GM18951 (cell line): Measurements from ENCODE around the gene PFKFB2.

ENCODE experiments used
- POLR2A ChIP-seq: IDR thresholded peaks from 4 replicates; pipeline ENCODE4 v1.6.1; 2011; ENCODE audit warnings: mild to moderate bottlenecking; ENCODE audit not compliant: insufficient read length, insufficient read depth; ENCODE audit errors: extremely low read depth
- in situ Hi-C: fragments of 300-500 bp; cut with MboI; formaldehyde crosslinking; loops from one replicate; pipeline ENCODE4 v1.12.0; 2022; ENCODE audit warnings: low sequenced_read_pairs, mixed read lengths, inconsistent platforms; ENCODE audit not compliant: unreplicated experiment

The PFKFB2 gene

DNA sequence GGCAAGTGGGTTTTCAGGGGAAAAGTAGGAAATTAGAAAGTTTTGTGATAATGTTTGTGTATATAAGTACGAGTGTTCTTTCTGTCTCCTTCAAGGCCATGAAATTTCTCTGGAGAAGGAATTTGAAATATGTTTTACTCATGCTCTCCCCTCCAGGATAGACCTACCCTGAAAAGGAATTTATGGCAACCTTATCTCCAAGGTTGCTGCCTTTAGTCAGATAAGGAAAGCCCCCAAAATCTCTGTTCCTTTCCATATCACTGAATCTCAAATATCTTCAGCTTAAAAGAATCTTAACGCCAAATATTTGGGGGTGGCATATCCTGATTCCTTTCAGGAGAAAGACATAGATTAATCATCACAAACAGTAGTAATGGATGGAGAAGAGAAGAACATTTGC is 35.1 kb downstream of the PFKFB2 start:
- in situ Hi-C loops: loop anchor here (5.0 to 10.0 kb wide), 2 partner anchors 319 to 407 kb away; partner anchors contain the start of gene CR1

DNA sequence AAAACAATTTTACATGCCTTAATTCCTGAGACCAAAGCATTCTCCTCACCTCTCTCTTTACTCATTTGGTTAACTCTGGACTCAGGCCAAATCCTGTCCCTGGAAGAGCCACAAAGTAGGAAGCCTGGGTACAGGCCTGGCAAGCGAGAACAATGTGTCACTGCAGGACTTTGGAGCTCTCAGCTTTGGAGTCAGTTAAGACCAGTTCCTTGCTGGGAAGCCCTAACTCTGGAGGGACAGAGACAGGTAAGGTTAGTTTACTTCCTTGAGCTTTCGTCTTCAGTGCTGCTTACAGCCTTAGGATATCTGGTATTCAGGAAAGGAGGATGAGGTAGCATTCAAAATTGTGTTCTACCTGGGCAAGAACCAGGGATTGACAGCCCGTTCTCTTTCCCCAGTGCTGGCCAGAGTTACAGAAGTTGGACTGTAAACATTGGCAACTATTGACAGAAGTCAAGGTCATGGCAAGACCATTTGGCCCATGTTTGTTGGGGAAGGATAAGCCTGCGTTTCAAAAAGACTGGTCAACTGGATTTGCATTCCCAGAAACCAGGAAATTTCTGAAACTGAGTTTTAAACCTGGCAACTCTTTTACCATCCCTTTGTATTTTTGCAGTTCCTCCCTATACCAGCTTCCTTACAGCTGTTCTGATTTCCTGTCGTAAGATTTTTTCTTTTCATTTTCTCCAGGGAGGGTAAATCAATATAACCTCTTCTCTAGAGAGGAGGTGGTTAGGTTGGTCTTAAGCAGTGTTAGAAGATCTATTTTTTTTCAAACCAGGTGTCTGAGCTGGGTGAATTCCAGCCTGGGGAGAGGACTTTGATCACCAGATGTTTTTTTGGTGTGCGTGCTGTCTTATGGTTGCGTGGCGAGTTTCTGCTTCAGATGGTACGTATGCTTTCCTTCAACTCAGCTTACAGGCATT is 35.9 kb downstream of the PFKFB2 start, which contains the start of gene C4BPB:
Gene C4BPB, plus strand, starts transcription at position 160 of the 926 bp plus-strand sequence. Its CDS starts 672 bp downstream, at position 832.
- no peak for TF ChIP-seq POLR2A
- in situ Hi-C loops: loop anchor here (5.0 to 10.0 kb wide), 2 partner anchors 318 to 406 kb away; partner anchors contain the start of gene CR1

More for the DNA sequence above, 35.1 kb downstream of the PFKFB2 start:
- TF ChIP-seq POLR2A: no peak

DNA sequence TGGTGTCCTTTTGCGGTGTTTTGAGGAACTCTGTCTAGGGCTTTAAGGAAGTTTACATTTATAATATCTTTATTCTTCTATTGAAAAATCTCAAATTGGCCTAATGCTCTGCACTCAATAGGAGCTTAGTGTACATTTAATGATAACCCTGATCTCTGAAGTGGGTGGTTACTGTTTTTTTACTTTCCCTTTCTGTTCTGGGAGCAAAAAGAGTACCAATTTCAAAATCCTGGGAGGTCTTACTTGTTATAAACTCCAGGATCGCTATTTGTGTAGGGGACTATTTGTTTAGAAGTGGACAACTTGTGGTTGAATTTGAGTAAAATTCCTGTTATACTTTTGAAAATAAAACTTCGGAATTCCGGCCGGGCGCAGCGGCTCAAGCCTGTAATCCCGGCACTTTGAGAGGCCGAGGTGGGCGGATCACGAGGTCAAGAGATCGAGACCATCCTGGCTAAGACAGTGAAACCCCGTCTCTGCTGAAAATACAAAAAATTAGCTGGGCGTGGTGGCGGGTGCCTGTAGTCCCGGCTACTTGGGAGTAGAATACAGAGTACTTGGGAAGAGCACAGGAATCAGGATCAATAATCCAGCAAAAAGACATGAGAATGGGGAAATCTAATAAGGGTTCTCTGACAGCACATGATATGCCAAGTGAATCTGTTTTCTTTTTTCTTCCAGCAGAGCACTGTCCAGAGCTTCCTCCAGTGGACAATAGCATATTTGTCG is 36.7 kb downstream of the PFKFB2 start:
- in situ Hi-C loops: loop anchor here (5.0 to 10.0 kb wide), 2 partner anchors 318 to 405 kb away; partner anchors contain the start of gene CR1
- no peak for TF ChIP-seq POLR2A

DNA sequence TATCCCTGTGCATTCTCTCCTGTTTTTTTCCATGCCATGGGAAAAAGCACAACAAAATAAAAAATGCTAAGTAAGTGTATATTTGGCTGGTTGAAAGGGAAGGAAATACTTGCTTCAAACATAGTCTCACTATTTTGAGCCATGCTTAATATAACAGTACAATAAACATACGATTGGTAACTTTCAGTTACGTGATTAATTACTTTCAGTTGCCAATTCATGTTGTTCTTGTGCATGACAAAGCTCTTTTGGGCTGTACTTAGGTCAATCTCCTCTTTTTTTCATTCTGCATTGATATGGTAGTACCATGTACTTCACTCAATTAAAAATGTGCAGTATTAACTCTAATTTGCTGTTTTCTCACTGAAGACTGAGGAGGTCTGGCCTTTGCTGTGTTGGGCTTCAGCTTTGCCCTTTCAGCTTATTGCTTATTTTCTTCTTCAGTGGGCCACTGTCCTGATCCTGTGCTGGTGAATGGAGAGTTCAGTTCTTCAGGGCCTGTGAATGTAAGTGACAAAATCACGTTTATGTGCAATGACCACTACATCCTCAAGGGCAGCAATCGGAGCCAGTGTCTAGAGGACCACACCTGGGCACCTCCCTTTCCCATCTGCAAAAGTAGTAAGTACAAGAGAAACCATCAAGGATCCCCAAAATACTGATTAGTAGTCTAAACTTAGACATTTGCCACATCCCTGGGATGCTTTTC is 38.3 kb downstream of the PFKFB2 start:
- TF ChIP-seq POLR2A: no peak
- in situ Hi-C loops: no loop called here

- TF ChIP-seq POLR2A: no peak
- in situ Hi-C loops: no loop called here
These were observed 40.9 kb downstream of the PFKFB2 start for GRCh38 chr1:207093944-207094343.

DNA sequence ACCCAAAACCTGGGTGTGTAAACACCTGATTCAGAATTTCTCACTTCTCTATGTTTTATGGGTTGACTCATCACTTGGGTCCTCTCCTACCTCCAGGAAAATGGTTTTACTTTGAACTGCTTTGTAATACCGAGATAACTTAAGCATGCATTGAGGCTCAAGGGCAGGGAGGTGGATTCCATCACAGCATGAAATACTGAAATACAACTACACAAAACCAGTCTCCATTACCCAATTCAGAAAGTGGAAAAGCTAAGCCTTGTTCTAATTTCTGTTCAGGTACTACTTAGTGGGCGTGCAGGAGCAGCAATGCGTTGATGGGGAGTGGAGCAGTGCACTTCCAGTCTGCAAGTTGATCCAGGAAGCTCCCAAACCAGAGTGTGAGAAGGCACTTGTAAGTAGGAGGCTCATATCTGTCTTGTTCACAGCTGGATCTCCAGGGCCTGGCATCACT is 44.8 kb downstream of the PFKFB2 start:
- TF ChIP-seq POLR2A: no peak
- in situ Hi-C loops: no loop called here

DNA sequence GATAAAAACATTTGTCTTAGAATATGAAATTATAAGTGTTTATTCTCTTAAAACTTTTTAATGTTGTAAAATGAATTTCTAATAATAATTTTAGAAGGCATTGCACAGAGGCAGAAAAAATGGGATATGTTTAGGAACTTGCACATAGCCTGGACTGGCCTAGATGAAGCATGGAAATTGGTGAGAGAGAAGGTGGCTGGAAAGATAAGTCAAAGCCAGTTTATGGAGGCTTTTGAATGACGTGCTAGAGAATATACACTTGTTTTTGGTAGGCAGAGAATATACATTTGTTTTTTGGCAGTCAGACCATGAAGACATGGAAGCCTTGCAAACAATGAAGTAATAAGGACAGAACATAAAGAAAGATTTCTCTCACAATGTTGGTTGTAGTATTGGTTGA is 48.6 kb downstream of the PFKFB2 start:
- no peak for TF ChIP-seq POLR2A
- in situ Hi-C loops: no loop called here

- in situ Hi-C loops: no loop called here
- TF ChIP-seq POLR2A: no peak
These were observed 49.1 kb downstream of the PFKFB2 start for GRCh38 chr1:207102146-207102545.

DNA sequence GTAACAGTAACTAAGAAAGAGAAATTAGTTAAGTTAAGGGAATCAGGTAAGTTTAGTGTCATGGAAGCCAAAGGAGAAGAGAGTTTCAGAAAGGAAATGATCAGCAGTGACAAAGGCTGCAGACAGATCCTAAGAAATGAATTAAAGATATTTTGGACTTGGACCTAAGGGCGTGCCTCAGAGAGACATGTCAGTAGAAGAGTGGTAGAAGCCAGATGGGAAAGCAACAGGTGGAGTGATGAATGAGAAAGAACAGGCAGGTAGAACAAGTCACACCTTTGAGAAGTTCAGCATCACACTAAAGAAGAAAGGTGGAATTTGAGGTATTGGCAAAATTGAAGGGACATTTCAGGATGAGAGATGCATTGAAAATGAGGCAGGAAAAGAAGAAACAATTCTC is 49.6 kb downstream of the PFKFB2 start:
- in situ Hi-C loops: no loop called here
- no peak for TF ChIP-seq POLR2A

DNA sequence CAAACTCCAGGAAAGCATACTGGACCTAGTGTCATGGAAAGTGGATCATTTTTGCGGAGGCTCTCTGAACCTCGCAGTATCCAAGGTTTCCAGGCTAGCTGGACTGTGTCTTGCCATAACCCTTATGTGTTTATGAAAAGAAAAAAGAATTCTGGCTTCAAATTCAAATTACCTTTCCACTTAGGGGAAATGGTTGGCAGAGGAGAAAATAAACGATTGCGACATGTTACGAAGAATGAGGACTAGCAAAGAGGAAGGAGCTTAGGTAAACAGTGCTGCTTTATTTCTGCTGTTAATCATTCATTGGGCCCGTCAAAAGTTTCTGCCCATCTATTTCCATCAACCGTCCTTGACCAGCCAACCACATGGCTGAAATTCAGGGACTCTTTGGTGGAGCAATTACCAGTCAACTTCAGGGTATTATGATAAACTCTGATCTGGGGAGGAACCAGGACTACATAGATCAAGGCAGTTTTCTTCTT is 50.9 kb downstream of the PFKFB2 start, which contains the start of gene C4BPA:
Gene C4BPA, plus strand, starts transcription at position 342 of the 482 bp plus-strand sequence. CDS start 8,793 bp downstream, outside the sequence.
- TF ChIP-seq POLR2A: no peak
- in situ Hi-C loops: no loop called here

DNA sequence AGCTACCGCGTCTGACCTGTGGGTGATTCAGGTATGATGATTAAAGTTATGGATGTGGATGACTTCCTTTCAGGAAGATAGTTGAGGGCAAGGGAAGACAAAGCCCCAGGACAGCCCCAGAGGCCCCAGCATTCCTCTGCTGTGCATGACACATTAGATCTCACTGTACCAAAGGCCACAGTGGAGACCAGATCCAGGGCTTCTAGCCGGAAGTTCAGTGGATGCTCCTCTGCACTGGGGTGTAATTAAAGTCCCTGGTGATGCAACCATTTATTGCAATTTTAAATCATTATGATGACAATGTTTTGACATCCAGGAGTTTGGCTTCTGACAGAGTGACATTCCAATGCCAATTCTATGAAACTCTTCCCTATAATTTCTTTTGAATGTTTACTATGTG is 55.9 kb downstream of the PFKFB2 start:
- in situ Hi-C loops: no loop called here
- no peak for TF ChIP-seq POLR2A

DNA sequence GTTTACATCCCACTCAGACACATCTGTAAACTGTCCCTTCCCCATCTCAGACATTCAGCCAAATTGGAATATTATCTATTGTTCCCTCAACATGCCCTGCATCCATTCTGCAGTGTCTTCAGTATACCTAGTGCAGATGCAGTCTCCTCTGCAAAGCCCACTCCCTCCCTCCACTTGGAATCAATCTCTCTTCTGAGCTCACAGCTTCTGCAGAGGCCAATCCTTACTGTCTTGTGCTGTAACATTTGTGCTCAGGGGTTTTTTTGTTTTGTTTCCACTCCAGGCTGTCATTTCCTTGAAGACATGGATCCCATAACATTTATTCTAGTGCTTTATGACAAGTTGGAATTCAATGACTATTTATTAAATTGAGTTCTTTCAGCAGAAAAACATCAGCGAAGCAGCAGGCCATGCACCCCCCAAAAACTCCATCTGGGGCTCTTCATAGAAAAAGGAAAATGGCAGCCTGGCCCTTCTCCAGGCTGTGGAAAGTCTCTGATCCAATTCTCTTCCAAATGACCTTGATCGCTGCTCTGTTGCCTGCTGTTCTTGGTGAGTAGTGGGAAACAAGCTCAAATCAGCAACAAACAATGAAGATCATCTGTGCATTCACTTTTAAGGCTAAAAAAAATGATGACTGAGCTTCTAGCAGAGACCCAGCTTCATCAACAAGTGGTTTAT is 59.7 kb downstream of the PFKFB2 start:
- TF ChIP-seq POLR2A: no peak
- in situ Hi-C loops: no loop called here

GRCh38 chr1:207115269-207115668 is 62.2 kb downstream of the PFKFB2 start:
- no peak for TF ChIP-seq POLR2A
- in situ Hi-C loops: no loop called here
